HG03039 (cell line): ENCODE results near the gene ARSB.

ENCODE experiments used
- ATAC-seq: cut with Tn5 transposase; IDR thresholded peaks from one replicate; pipeline ENCODE4 v1.9.1; 2021; ENCODE audit warnings: mild to moderate bottlenecking, moderate library complexity; ENCODE audit not compliant: unreplicated experiment

Gene ARSB

DNA sequence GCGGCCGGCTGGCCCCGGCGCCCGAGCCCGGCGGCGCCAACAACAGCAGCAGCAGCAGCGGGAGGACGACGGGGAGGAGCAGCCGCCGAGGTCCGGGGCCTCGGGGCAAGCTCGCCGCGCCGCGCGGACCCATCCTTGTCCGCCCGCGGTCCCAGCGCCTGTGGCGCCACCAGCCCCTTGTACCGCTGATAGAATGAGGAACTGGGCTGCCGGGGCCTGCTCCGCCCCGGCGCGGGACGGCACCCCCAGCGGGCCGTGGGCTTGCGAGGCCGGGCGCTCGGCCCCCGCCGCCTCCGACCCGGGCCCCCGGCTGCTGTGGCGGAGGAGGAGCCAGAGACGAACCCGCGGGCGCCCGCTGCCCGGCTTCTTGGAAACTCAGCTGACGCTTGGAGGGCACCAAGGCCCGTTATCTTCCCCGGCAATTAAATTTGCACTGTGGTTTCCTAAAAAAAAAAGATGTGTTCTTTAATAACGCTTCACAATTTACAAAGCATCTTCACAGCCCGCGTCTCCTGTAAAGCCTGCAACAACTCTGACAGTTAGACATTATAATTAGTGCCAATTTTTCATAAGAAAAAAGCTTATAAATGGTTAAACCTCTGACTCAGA, at the start of gene ARSB:
Gene ARSB, minus strand, starts transcription at position 195 of the 609 bp plus-strand sequence. Its CDS starts 62 bp downstream, at position 133.
- peak; percentile 44 for ATAC-seq

DNA sequence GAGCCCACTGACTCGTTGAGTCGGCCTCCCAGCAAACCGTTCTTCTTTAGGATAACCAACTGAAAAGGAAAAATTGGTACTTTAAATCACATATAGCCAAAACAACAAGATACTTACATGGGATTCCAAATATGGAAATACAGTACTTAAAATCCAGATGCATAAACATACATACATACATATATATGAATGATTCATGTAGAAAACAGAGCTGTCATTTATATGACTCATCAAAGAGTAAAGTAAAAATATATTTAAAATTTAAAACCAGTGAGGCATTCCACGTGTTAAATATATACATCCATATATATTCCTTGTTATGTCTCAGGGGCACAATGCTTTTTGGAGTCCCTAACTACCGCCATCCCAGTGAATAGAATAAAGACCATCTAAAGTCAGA, 47.7 kb upstream of the ARSB start:
- ATAC-seq = no peak

DNA sequence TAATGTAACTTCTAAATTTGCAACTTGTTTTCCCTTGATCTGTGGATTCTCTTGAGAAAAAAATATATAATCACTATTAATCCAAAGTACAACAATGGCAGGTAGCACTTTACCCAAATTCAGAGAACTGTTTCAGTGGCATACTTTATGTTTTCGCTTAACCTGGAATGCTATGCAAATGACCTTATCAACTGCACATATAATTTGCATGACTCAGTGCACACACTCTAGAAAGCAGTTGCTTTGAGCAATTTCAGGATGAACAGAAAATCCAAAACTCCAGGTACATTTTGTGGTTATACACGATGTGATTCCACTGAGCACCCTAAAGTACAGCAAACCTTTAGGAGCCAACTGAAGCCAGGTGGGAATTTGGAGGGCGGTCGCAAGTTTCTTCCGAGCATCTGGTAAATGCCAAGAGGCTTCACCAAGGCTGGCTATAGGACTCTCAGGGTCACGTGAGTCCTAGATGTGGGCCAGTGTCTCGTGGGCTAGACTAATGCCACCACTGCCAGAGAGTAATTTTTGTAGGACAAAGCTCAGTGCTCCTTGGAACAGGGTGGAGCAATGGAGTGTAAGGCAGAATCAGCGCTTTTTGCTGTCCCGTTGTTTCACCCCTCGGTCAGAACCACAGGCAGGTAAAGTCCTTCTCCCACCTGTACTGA, 47.1 kb upstream of the ARSB start:
- no peak for ATAC-seq

DNA sequence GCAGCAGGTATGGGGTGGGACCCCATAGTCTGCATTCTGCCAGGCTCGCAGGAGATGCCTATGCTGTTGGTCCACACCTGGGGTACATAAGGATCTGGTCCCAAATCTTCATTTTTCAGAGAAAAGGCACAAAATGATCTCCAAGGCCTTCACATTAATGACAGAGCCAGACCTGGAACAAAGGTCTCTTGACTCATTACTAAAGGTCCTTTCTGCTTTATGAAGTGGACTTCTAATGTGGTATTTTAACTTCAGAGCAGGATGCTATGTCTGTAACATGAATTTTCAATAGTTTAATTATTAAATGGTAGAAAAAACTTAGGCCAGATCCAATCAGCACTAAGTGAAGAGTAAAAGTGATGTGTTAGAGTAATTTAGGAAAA, 46.4 kb upstream of the ARSB start:
- no peak for ATAC-seq

DNA sequence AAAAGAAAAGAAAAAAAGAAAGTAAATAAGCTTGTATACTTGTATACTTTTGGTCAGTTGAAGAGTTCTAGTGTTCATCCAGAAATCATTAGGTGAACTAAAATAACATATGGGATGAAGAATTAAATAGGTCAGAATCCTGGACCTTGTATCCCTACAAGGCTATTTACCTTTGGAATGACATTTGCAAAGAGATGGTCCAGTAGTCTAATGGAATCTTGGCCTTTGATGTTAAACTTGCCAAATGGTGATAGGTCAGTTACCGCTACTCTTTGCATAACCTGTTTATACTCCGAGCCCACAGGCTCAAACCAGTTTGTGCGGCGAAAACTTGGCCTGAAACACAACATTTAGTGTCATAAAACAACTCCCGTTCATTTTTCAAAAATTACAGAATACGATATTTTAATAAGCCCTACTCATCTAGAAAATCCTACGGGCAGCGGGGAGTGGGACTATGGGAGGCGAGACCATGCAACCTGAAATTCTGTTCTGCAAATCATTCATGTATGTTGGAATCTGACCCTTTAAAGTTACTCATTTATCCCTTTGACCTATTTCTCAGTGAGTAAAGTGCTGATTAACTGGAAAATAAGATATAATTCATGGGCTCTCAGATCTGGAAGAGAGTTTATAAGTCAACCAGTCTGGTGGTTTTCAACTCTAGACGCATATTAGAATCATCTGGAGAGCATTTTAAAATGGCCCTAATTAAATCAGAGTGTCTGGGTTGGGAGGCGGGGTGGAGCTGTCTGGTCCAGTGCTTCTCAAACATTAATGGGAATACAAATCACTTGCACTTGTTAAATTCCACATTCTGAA, 45.8 kb upstream of the ARSB start:
- ATAC-seq = no peak

DNA sequence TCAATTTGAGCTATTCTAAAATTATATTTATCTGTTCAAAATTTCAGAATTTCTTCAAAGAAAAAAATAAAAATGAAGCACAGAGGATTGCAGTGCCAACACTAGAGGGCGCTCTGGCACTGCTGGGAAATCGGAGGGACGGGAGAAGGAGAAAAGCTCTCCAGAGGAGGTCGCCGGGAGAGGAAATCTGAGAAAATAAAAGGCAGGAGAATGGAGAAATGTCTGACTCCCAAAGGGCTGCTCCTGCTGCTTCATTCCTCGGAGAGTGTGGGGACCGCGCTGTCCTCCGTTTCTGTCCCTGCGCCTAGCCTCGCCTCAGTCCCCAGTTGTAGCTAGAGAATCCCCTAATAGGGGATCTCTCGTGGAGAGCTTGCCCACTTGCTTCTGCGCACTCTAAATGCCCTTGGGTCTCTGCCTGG, 40.0 kb upstream of the ARSB start:
- ATAC-seq = no peak

DNA sequence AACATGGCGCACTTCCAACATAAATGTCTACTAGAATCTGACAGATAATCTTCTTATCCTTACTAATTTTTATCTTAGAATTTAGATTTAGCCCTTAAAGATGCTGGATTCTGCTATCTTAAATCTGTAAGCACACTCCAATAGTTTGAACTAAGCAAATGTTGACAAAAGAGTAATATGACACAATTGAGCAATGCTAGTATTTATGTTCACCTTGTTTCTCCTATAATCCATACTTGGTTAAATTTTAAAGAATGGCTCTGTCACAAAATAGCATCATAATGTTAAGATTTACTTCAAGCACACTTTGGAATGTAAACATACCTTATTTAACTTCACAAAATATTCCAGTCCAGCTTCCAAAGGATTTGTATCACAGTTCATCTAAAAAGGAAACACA, 38.8 kb upstream of the ARSB start:
- ATAC-seq = no peak

DNA sequence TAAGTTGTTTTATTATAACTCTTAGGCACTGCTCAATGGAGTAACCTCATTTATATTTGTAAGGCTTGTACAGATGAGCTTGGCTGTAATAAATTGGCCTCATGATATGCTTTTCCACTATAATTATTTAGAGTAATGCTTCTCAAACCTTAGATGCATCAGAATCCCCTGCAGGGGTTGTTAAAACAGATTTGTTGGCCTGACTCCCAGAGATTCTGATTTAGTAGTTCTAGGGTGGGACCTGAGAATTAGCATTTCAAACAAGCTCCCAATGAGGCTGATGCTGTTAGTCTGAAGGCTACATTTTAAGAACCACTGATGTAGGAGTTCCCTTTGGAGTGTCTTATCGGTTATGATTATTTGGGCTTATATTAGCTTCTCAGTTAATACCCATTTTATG, 38.2 kb upstream of the ARSB start:
- no peak for ATAC-seq

DNA sequence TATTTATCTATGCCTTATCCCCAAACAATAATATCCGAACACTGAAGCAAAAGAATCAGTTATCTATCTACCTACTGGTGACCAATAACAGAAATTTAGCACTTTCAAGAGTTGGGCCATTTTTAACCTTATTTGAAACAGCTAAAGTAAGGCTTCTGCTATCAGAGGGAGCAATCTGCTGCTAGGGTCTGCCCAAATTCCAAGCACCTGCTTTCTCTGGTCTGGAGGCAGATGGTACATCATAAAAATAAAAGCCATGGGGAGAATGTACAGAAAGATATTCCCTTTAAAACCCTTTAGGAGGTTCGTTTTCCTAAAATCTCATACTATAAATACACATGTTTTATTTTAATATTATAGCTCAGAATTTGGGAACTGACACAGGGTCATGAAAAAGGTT, 37.7 kb upstream of the ARSB start:
- no peak for ATAC-seq

DNA sequence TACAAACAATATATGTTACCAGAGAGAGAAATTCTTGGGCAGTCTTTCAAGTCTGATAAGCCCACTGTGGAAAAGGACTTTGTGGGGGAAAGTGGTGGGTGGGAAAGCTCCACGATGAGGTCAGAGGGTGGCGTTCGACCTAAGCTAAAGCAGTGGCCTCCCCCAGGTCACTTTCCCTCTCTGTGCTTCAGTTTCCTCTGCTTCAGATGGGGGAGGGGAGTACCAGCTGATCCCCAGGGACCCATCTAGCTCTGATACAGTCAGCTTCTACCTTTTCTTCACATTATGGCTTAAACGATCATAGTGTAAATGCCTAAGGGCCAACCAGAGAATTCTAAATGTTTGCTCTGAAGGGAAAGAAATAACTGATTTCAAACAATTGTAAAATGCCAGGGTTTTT, 36.6 kb upstream of the ARSB start:
- no peak for ATAC-seq

DNA sequence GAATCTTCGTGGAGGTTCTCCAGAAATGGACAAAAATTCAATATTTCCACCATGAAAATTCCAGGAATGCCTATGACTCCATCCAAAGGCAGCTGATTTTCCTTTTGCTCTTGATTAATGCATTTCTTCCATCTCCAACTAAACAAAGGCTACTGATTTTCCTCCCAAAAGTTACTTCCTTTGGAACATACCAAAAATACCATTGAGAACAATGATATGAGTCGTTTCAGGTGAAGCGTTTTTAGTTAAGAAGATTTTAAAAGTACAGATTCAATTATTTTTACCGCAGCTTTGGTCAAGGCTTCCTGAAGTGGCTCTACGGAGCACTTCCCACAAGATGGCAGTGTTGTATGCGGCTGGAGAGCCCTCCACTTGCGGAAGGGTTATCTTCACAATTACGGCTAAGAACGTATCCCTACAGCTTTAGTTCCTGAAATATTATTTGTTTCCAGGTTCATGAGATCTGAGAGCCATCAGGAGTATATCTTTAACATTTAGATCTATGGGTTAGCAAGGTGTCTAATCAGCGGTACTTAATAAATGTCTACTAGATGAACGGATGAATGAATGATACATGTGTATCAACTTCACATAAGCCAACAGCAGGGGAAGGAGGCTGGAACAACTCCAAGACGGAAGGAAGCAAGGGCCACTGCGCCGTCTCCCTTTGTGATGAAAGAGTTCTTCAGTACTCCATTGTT, 35.9 kb upstream of the ARSB start:
- ATAC-seq = no peak

DNA sequence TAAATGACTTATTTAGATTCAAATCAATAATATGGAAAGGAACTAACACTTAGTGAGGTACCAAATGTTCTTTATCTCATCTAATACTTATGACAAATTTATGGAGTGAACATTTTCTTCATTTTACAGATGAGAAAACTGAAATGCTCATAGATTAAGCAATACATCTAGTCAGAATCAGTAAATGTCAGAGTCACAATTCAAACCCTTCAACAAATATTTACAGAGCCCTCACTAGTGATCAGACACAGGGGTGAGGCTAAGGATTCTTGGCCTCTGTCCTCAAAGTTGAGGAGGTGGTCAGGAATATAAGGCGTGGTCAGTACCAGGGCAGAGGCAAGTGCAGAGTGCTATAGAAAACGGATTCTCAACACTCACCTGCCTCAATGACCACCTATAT, 29.5 kb upstream of the ARSB start:
- no peak for ATAC-seq

DNA sequence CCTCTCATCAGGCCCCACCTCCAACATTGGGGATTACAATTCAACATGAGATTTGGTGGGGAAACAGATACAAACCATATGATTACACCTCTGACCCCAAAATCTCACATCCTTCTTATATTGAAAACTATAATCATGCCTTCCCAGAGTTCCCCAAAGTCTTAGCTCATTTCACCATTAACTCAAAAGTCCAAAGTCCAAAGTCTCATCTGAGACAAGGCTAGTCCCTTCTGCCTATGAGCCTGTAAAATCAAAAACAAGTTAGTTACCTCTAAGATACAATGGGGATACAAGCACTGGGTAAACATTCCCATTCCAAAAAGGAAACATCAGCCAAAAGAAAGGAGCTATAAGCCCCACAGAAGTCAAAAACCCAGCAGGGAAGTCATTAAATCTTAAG, 26.8 kb upstream of the ARSB start:
- ATAC-seq = no peak

DNA sequence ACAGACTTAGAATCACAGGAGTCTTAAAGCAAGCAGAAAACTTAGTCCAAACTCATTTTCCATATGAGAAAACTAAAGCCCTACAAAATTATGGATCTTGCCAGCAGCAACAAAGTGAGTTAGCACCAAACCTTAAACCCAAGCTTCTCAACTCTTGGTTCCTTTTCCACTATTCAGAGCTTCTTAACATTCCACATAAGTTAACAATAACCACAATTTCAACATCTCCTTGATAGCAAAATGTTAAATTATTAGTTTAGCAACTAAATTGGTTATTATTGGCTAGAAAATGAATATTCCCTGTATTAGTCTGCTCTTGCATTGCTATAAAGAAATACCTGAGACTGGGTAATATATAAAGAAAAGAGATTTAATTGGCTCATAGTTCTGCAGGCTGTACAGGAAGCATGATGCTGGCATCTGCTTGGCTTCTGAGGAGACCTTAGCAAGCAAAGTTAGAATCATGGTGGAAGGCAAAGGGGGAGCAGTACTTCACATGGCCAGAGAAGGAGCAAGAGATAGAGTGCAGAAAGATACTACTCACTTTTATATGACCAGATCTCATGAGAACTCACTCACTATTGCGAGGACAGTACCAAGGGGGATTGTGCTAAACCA, 26.2 kb upstream of the ARSB start:
- no peak for ATAC-seq

DNA sequence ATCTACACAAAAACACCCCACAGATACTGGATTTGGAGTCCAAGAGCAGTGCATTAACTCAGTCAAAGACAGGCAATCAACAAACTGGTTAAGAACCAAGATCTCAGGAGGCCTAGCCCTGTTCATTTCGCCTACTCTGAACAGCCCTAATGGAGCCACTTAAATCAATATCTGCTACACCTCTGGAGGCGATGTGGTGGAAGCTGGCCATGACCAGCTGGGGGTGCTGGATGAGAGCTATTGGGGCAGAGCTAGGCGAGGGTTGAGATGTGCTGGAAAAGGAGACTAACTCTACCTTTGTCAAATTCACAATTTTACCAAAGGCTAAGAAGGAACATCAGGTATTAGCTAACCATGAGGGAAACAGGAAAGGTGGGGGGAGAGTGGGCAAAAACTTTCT, 23.3 kb upstream of the ARSB start:
- no peak for ATAC-seq

DNA sequence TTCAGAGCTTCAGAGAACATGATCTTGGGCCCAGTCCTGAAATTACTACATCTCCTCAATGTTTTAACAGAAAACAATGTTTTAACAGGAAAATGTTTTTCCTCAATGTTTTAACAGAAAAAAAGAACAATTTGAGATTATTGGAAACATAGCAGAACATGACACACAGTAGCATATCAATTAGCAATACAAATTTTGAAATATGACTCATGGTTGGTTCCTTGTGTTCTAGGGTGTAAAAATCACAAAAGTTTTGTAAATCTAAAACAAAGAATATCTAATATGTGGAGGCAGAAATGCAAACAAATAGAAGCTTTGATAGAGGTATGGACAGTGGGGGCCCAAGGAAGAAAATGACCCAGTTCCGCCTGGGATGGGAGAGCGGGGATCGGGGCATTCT, 22.8 kb upstream of the ARSB start:
- no peak for ATAC-seq

DNA sequence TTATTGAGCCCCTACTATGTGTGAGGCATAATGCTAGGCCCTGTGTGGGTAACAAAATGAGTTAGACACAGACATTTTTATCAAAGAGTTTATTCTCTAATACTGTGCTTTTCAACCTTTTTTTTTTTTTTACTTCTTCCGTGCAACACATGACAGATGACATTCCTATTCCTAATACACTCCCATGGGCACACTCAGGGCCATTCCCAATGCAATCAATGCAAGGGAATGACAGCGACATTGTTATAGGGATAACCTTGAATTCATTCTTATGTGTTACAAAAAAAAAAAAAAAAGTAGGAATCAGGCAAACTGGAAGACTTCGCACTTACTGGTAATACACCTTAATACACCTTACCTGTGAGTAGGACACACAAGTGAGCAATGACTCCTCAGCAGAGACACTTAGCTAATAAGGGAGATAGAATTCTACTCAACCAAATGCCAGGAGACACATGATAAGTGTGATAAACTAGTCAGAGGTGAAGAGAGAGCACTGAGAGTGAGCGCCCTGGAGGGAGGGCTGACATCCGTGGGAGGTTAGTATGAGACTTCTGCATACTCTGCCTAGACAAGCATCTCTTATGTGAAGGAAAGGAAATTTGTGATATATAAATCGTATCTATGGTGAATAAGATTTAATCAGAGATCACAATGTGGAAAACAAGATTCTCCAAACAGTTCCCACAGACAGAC, 21.0 kb upstream of the ARSB start:
- ATAC-seq = no peak

DNA sequence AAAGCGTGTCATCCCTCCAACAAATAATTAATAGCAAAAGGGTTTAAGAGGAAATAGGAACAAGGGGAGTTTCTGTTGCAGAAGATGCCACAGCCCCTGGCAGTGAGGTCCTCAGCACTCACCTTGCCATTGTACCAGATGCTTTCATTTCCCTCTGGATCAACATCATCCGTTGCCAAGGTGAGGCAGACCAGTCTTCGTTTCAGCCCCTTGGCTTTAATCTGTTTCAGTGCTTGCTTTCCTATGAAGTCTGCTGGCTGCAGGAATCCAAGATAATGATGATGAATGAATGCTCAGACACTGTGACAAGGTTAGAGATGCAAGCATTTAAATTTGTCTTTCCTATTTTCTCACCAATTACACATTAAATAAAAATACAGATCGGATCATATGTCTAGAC, 20.0 kb upstream of the ARSB start:
- ATAC-seq = no peak

DNA sequence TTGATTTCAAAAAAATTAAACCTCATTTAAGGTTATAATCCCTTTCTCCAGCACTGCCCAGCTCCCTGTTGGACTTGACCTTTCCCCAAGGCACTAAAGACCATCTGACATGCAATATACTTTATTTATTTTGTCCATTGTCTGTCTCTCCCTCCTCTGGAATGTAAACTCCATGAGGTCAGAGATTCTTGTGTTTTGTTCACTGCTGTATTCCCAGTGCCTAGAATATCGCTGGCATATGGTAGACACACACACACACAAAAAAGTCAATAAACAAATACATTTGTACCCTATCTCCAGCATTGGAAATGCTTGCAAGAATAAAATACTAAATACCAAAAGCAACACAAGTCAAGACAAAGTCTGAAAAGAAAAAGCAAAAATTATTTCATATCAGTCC, 17.3 kb upstream of the ARSB start:
- ATAC-seq = no peak

DNA sequence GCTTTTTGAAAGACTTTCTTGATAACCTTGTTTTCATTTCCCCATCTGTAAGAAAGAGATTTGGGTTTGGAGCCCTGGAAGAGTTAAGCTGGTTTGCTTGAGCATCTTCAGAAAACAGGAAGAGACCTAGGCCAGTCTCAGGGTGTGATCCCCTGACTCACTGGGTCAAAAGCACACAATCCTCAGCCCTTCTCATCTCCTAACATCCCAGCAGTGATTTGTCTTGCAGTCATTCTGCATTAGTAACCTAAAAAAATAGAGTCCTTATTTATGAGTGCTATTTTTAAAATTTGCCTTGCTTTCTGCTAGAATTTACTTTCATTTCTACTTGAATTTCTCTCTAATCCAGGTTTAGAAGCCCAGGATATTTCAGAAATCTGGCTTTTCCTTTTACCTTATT, 16.4 kb upstream of the ARSB start:
- ATAC-seq = no peak

DNA sequence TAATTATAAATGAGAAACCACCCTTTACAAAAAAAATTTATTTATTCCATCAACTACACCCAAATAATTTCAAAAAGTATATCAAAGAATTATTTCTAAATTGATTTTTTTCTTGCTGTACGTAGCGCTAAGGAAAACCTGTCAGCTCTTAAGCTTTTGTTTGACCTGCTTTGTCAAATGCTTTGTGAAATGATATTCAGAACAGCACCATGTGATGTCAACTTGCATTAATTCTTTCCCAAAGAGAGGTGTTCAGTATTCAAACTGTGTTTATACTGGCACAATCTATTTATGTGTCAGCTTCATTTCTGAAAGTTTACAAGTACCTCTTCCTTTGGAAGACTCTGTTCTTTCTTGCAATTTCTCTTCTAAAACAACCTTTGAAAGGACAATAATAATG, 12.0 kb upstream of the ARSB start:
- no peak for ATAC-seq
